Measurements from ENCODE around the gene UIMC1.
A peak's percentile ranks its signal among the peaks of the same experiment; 100 is the strongest.
"Not testable (repeated sequence)": the region's sequence is repeated elsewhere in the genome, so short reads cannot be mapped to it uniquely, and the experiment has no call there.

The UIMC1 gene

GRCh38 chr5:177004961-177005360 lies 1.6 kb downstream of the UIMC1 start:
- Histone ChIP-seq H3K27ac (no peak overlapping the region), H3K36me3 (ENCODE audit: control insufficient read depth, insufficient read depth, low read length) (no peaks in the 10 kb centered on the region), H3K27me3 (ENCODE audit: control insufficient read depth, insufficient read depth, low read length) (no peaks in the 10 kb centered on the region), H3K4me3 (ENCODE audit: low read depth, low read length) (peak overlapping the region; percentile 91), H3K79me2 (peaks cover 36% of the 10 kb centered on the region), H3K4me2 (ENCODE audit: low read length) (peak overlapping the region; percentile 70), H2AFZ (no peak overlapping the region), H3K4me1 (peaks cover 2% of the 10 kb centered on the region), H3K9ac (no peak overlapping the region), H3K9me3 (ENCODE audit: control insufficient read depth, low read length) (no peaks in the 10 kb centered on the region)
- TF ChIP-seq CTCF (IDR thresholded peaks at IDR 0.05), result no peak

- H3K4me1 ChIP-seq, result peaks cover 2% of the 10 kb centered on the region
- no peak overlapping the region for H2AFZ ChIP-seq
- TF ChIP-seq CTCF (IDR thresholded peaks at IDR 0.05), result no peak
- H3K4me2 ChIP-seq (ENCODE audit: low read length), result no peak overlapping the region
- H3K36me3 ChIP-seq (ENCODE audit: control insufficient read depth, insufficient read depth, low read length), result no peaks in the 10 kb centered on the region
- no peak overlapping the region for H3K27ac ChIP-seq
- peaks cover 48% of the 10 kb centered on the region for H3K79me2 ChIP-seq
- no peak overlapping the region for H3K4me3 ChIP-seq (ENCODE audit: low read depth, low read length)
- no peaks in the 10 kb centered on the region for H3K27me3 ChIP-seq (ENCODE audit: control insufficient read depth, insufficient read depth, low read length)
- H3K9me3 ChIP-seq (ENCODE audit: control insufficient read depth, low read length), result no peaks in the 10 kb centered on the region
- no peak overlapping the region for H3K9ac ChIP-seq
These were observed 2.9 kb downstream of the UIMC1 start for GRCh38 chr5:177003649-177004048.

GRCh38 chr5:176999526-176999925 lies 7.1 kb downstream of the UIMC1 start:
- not testable (repeated sequence) for H2AFZ ChIP-seq, H3K9ac ChIP-seq

GRCh38 chr5:176998828-176999227 lies 7.8 kb downstream of the UIMC1 start:
- no peak for TF ChIP-seq CTCF (IDR thresholded peaks at IDR 0.05)
- peaks cover 68% of the 10 kb centered on the region for H3K79me2 ChIP-seq
- no peak overlapping the region for H3K4me3 ChIP-seq (ENCODE audit: low read depth, low read length)
- no peaks in the 10 kb centered on the region for H3K36me3 ChIP-seq (ENCODE audit: control insufficient read depth, insufficient read depth, low read length)
- H3K4me2 ChIP-seq (ENCODE audit: low read length), result no peak overlapping the region
- no peaks in the 10 kb centered on the region for H3K4me1 ChIP-seq
- H2AFZ ChIP-seq, result no peak overlapping the region
- H3K9ac ChIP-seq, result no peak overlapping the region
- no peaks in the 10 kb centered on the region for H3K27me3 ChIP-seq (ENCODE audit: control insufficient read depth, insufficient read depth, low read length)
- no peaks in the 10 kb centered on the region for H3K9me3 ChIP-seq (ENCODE audit: control insufficient read depth, low read length)
- H3K27ac ChIP-seq, result no peak overlapping the region

More at GRCh38 chr5:176999526-176999925, 7.1 kb downstream of the UIMC1 start:
- H3K4me3 ChIP-seq (ENCODE audit: low read depth, low read length); H3K27ac ChIP-seq; H3K36me3 ChIP-seq (ENCODE audit: control insufficient read depth, insufficient read depth, low read length); H3K4me1 ChIP-seq; H3K27me3 ChIP-seq (ENCODE audit: control insufficient read depth, insufficient read depth, low read length); H3K4me2 ChIP-seq (ENCODE audit: low read length); H3K9me3 ChIP-seq (ENCODE audit: control insufficient read depth, low read length): not testable (repeated sequence)
- H3K79me2 ChIP-seq, result peaks cover 71% of the 10 kb centered on the region

GRCh38 chr5:176996780-176997179 lies 9.8 kb downstream of the UIMC1 start:
- no peak overlapping the region for H3K4me2 ChIP-seq (ENCODE audit: low read length)
- no peaks in the 10 kb centered on the region for H3K27me3 ChIP-seq (ENCODE audit: control insufficient read depth, insufficient read depth, low read length)
- H3K9ac ChIP-seq, result no peak overlapping the region
- no peak overlapping the region for H2AFZ ChIP-seq
- H3K4me3 ChIP-seq (ENCODE audit: low read depth, low read length), result no peak overlapping the region
- no peaks in the 10 kb centered on the region for H3K4me1 ChIP-seq
- no peaks in the 10 kb centered on the region for H3K9me3 ChIP-seq (ENCODE audit: control insufficient read depth, low read length)
- H3K79me2 ChIP-seq, result peaks cover 77% of the 10 kb centered on the region
- H3K27ac ChIP-seq, result no peak overlapping the region
- no peak for TF ChIP-seq CTCF (IDR thresholded peaks at IDR 0.05)
- no peaks in the 10 kb centered on the region for H3K36me3 ChIP-seq (ENCODE audit: control insufficient read depth, insufficient read depth, low read length)

All from parathyroid adenoma (tissue), 2 donors.